Uterus (tissue), 4 donors: Measurements from ENCODE around the gene KCNH2. TPM values are rescaled to one million over a fixed set of nuclear protein-coding genes. Genes with fewer than 3 reads are reported as not detected.

ENCODE experiments used
- DNase-seq, 2 donors: peaks; one replicate each; pipeline ENCODE4 v3.0.0-alpha.2; 2019 to 2020
- H3K27ac ChIP-seq, 2 donors: fragments of 200-600 bp; sonication (generic); 1 replicate in 1 of 2; 2 replicates in 1 of 2; pipeline ENCODE4 v1.5.1; 2016 to 2018
- H3K27me3 ChIP-seq, 2 donors: fragments of 200-600 bp; sonication (generic); one replicate each; pipeline ENCODE4 v1.5.1; 2018 to 2019; ENCODE audit warnings: control low read depth in 1 of 2
- H3K36me3 ChIP-seq, 2 donors: fragments of 200-600 bp; sonication (generic); one replicate each; pipeline ENCODE4 v1.5.1; 2019; ENCODE audit warnings: control low read depth in 1 of 2
- H3K4me1 ChIP-seq, 2 donors: fragments of 200-600 bp; sonication (generic); one replicate each; pipeline ENCODE4 v1.5.1; 2018 to 2019; ENCODE audit warnings: control low read depth in 1 of 2
- H3K4me3 ChIP-seq, 2 donors: fragments of 200-600 bp; sonication (generic); 1 replicate in 1 of 2; 2 replicates in 1 of 2; pipeline ENCODE4 v1.5.1; 2018 to 2019; ENCODE audit warnings: mild to moderate bottlenecking in 1 of 2
- H3K9me3 ChIP-seq, 2 donors: fragments of 200-600 bp; sonication (generic); one replicate each; pipeline ENCODE4 v1.5.1; 2019; ENCODE audit warnings: control low read depth in 1 of 2
- CTCF ChIP-seq, 4 experiments: fragments of 200-600 bp in 2 of 4; fragments of 450-650 bp in 2 of 4; sonication (generic) in 2 of 4; IDR thresholded peaks; one replicate each; pipeline ENCODE4 v1.5.1; 2016 to 2019; ENCODE audit warnings: antibody characterized with exemption in 4 of 4, mild to moderate bottlenecking in 2 of 4, moderate library complexity in 1 of 4
- POLR2A ChIP-seq, 2 donors: fragments of 450-650 bp; IDR thresholded peaks; one replicate each; pipeline ENCODE4 v1.6.1; 2016; ENCODE audit warnings: antibody characterized with exemption in 2 of 2, mild to moderate bottlenecking in 1 of 2, moderate library complexity in 1 of 2
- intact Hi-C: fragments of 100-400 bp; cut with DNase I; formaldehyde crosslinking; loops from one replicate; pipeline ENCODE4 v1.15.1; 2023; ENCODE audit warnings: low total_unique reads
- total RNA-seq, 4 donors: library from RNA; depleted of rRNA in 3 of 4; stranded (reverse); fragments of >200 nt in 3 of 4; gene quantifications; one replicate each; pipeline versions ENCODE4 v1.1.0 to v1.2.4, GENCODE V29; 2014 to 2023
- donor health status: DM: yes; HTN: yes; CAD: no.

The KCNH2 gene
- total RNA-seq, 4 donors from 2014 or later = 9.1 to 51.0 (median 22.8) TPM

- H3K36me3 ChIP-seq = no peaks in the 10 kb centered on the region
- H3K27ac ChIP-seq = no peak overlapping the region
- intact Hi-C loops = no loop called here
- H3K27me3 ChIP-seq = no peaks in the 10 kb centered on the region
- H3K4me1 ChIP-seq = peaks cover 0 to 7% of the 10 kb centered on the region in 2 donors
- DNase-seq = no peak
- no peak for TF ChIP-seq POLR2A (IDR thresholded peaks at IDR 0.05)
- no peak for TF ChIP-seq CTCF (IDR thresholded peaks at IDR 0.05)
- no peak overlapping the region for H3K4me3 ChIP-seq
- H3K9me3 ChIP-seq = no peaks in the 10 kb centered on the region
Observed at GRCh38 chr7:150939052-150939451, 39.1 kb downstream of the KCNH2 start.

GRCh38 chr7:150938566-150938965, 39.6 kb downstream of the KCNH2 start:
- Histone ChIP-seq H3K36me3 (no peaks in the 10 kb centered on the region), H3K4me1 (peaks cover 0 to 7% of the 10 kb centered on the region in 2 donors), H3K4me3 (no peak overlapping the region), H3K27ac (no peak overlapping the region), H3K9me3 (no peaks in the 10 kb centered on the region), H3K27me3 (no peaks in the 10 kb centered on the region)
- no peak for DNase-seq
- intact Hi-C loops = no loop called here
- TF ChIP-seq CTCF (IDR thresholded peaks at IDR 0.05) (no peak), POLR2A (IDR thresholded peaks at IDR 0.05) (no peak)

- no peak overlapping the region for H3K4me3 ChIP-seq
- peaks cover 0 to 7% of the 10 kb centered on the region in 2 donors for H3K4me1 ChIP-seq
- TF ChIP-seq POLR2A (IDR thresholded peaks at IDR 0.05) (no peak), CTCF (IDR thresholded peaks at IDR 0.05) (no peak)
- no peaks in the 10 kb centered on the region for H3K36me3 ChIP-seq
- H3K9me3 ChIP-seq = no peaks in the 10 kb centered on the region
- no peak overlapping the region for H3K27ac ChIP-seq
- DNase-seq = no peak
- intact Hi-C loops = no loop called here
- H3K27me3 ChIP-seq = no peaks in the 10 kb centered on the region
Observed at GRCh38 chr7:150937848-150938561, 40.1 kb downstream of the KCNH2 start.

GRCh38 chr7:150936018-150936417, 42.1 kb downstream of the KCNH2 start:
- H3K9me3 ChIP-seq = no peaks in the 10 kb centered on the region
- no peak for DNase-seq
- no peak overlapping the region for H3K27ac ChIP-seq
- no peaks in the 10 kb centered on the region for H3K36me3 ChIP-seq
- H3K27me3 ChIP-seq = no peaks in the 10 kb centered on the region
- TF ChIP-seq POLR2A (IDR thresholded peaks at IDR 0.05) (no peak), CTCF (IDR thresholded peaks at IDR 0.05) (no peak)
- H3K4me1 ChIP-seq = peaks cover 0 to 7% of the 10 kb centered on the region in 2 donors
- no peak overlapping the region for H3K4me3 ChIP-seq
- intact Hi-C loops = no loop called here

GRCh38 chr7:150935149-150935548, 43.0 kb downstream of the KCNH2 start:
- no peaks in the 10 kb centered on the region for H3K9me3 ChIP-seq
- TF ChIP-seq CTCF (IDR thresholded peaks at IDR 0.05) (no peak), POLR2A (IDR thresholded peaks at IDR 0.05) (no peak)
- intact Hi-C loops = no loop called here
- peaks cover 0 to 7% of the 10 kb centered on the region in 2 donors for H3K4me1 ChIP-seq
- DNase-seq = no peak
- H3K27me3 ChIP-seq = no peaks in the 10 kb centered on the region
- no peaks in the 10 kb centered on the region for H3K36me3 ChIP-seq
- H3K27ac ChIP-seq = no peak overlapping the region
- H3K4me3 ChIP-seq = no peak overlapping the region
